NCI-H748 treated with DMSO at 0.1 percent for 48 hours (cell line): ENCODE measurements around the gene SPATA6L.

ENCODE experiments used
- DNase-seq: peaks from one replicate; lab custom pipeline; 2025; lab: John Stamatoyannopoulos, UW

Gene SPATA6L, protein sequence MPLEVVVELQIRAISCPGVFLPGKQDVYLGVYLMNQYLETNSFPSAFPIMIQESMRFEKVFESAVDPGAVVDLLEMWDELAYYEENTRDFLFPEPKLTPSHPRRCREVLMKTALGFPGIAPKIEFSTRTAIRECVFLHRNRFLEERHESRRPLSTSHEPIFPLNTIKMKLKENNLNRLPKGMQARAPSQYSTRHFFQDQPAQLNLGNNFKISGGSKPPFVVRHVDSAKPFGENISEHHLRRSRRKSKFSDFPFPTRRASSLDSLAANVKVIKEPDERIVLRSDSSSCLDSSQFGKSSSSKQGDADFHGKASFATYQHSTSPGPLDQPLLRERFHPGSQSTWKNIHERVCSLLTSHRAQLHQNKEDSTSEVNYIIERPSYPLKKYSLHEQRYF

DNA sequence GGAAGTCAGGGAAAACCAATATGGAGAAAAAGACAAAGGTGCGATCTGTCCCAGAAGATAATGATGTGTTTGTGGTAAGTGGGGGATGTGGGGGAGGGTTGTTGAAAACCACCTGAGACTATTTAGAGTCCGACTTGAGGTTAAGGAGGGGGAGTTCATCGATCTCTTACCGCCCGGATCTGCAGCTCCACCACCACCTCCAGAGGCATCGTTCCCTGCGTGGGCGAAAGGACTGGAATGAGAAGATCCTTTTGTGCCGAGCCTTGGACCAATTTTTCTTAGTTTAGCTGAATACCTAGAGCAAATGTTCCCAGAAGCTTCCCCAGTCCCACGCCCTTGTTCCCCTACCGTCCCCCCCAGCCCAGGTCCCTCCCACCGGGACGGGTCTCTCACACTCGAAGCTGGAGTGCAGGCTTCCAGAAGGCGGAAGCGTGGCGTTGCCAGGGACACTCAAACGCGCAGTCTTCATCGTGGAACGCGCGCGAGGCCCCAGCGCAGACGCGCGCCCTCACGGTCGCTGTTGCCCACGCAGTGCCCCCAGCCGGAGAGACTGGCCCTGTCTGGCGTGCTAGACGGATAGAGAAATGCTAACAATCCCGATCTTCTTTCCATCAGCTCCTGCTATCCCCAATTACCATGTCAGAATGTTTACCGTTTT is at the start of gene SPATA6L:
TSS of gene SPATA6L (minus strand) at position 439 of the 658 bp plus-strand sequence. CDS start at position 209, 230 bp downstream.
- peak; percentile 61 for DNase-seq

- DNase-seq = no peak
Observed at GRCh38 chr9:4714266-4715016, 48.2 kb upstream of the SPATA6L start.

DNA sequence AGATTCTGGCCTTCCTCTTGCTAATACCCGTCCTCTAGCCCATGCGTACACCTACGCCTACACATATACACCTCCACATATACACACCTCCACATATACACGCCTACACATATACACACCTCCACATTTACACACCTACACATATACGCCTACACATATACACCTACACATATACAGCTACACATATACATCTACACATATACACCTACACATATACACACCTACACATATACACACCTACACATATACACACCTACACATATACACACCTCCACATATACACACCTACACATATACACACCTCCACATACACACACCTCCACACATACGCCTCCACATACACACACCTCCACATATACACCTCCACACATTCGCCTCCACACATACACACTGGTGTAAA is 47.6 kb upstream of the SPATA6L start:
- DNase-seq = no peak

GRCh38 chr9:4709380-4709779 is 43.1 kb upstream of the SPATA6L start:
- no peak for DNase-seq

DNA sequence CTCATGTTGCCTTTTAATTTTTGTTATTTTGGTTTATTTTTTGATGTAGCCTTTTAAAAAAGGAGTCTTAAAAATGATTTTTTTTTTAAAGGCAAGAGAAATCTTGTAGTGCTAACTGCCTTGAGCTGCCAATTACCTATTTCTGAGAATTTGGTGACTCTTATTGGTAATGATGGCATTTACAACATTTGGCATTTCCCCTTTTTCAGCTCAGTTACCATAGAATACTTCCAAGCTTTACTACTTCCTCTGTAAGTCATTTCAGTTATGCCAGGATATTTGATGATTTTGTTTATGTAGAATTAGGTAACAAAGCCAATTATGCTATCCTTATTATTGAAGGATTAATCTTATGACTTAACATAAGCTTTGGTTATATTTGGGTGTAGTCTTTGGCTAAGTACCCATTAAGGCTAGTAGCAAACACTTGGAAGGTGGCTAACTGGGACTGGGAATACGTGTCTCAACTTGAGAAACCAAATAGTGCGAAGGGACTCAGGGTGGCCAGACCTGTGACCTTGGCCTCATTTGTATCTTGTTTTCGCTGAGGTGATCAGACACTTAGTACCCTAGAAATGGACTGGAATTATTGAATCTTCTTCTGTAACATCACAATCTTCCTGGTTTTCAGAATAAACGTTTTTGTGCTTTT is 40.8 kb upstream of the SPATA6L start:
- no peak for DNase-seq

- no peak for DNase-seq
Observed at GRCh38 chr9:4706021-4706420, 39.7 kb upstream of the SPATA6L start.

- DNase-seq = no peak
Observed at GRCh38 chr9:4704129-4704528, 37.8 kb upstream of the SPATA6L start.

- DNase-seq = no peak
Observed at GRCh38 chr9:4701526-4701925, 35.2 kb upstream of the SPATA6L start.

DNA sequence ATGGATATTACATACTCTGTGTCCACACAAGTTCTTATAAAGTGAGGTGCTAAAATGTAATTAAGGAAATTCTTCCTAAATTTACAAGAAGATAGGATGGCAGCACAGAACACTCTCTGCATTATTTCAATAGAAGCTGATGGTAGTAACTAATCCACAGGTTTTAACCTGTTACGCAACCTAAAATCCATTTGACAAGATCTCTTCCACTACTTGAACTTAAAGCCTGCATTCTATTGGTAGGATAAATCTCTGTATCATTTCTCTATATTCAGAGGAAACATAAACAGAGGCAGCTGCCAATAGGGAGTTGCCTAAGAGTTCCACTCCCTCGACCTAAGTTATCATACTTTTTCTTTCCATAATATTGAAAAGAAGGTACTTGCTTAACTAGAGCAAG is 34.7 kb upstream of the SPATA6L start:
- DNase-seq = no peak

GRCh38 chr9:4700091-4700490 is 33.8 kb upstream of the SPATA6L start:
- DNase-seq = no peak

DNA sequence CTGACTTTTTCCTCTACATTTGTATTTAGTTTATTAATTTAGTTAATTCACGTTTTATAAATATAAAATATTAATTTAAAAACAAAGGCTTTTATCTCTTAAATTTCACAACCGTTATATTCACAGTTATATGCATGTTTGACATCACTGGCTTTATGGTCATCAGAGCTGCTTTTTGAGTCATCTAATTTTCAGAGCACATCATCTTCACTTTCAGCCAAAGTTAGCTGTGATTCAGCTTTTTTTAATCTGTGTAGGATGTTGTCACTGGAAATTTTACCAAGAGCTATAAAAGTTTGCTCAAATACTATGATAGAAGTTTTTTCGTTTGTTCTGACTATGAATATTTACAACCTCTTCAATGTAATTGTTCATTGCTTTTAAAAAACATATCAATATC is 25.5 kb upstream of the SPATA6L start:
- DNase-seq = no peak

GRCh38 chr9:4690144-4690543 is 23.9 kb upstream of the SPATA6L start:
- DNase-seq = no peak

DNA sequence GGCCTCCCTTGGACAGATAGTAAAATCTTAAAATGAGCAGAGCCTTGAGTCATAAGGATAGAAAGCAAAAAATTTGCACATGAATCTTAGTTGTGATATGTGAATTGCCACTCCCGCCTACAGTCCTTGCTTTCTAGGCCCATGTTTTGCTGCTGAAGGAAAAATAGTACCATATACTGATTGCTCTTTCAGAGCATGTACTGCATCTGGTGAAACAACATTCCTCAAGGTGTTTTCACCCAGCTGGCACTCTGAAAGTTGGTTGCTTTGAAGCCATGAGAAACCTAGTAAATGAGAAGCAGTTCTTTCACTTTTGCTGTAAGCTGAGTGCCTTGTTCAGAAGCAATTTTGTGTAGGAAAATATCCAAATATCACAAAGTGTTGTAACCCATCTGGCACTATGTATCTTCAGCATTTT is 23.4 kb upstream of the SPATA6L start:
- no peak for DNase-seq

- DNase-seq = no peak
Observed at GRCh38 chr9:4689021-4689420, 22.7 kb upstream of the SPATA6L start.

- no peak for DNase-seq
Observed at GRCh38 chr9:4686584-4686983, 20.3 kb upstream of the SPATA6L start.

DNA sequence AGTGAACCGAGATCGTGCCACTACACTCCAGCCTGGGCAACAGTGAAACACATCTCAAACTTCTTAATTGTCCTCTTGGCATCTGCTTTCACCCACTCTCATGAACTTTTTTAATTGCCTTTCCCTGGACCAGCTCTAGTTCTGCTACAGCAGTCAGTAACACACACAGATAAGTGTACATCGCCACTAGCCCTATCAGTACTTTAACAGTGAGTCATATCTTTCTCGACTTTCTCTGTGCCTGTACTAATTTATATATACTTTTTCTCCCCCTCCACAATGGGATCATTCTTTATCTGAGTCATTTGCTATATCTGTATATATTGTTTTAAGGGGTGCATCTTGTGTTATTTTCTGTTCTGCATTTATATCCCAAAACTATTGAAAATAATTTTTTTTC is 19.8 kb upstream of the SPATA6L start:
- no peak for DNase-seq

GRCh38 chr9:4684820-4685219 is 18.5 kb upstream of the SPATA6L start:
- DNase-seq = no peak

GRCh38 chr9:4680750-4681149 is 14.5 kb upstream of the SPATA6L start:
- DNase-seq = no peak

- no peak for DNase-seq
Observed at GRCh38 chr9:4680173-4680525, 13.9 kb upstream of the SPATA6L start.

DNA sequence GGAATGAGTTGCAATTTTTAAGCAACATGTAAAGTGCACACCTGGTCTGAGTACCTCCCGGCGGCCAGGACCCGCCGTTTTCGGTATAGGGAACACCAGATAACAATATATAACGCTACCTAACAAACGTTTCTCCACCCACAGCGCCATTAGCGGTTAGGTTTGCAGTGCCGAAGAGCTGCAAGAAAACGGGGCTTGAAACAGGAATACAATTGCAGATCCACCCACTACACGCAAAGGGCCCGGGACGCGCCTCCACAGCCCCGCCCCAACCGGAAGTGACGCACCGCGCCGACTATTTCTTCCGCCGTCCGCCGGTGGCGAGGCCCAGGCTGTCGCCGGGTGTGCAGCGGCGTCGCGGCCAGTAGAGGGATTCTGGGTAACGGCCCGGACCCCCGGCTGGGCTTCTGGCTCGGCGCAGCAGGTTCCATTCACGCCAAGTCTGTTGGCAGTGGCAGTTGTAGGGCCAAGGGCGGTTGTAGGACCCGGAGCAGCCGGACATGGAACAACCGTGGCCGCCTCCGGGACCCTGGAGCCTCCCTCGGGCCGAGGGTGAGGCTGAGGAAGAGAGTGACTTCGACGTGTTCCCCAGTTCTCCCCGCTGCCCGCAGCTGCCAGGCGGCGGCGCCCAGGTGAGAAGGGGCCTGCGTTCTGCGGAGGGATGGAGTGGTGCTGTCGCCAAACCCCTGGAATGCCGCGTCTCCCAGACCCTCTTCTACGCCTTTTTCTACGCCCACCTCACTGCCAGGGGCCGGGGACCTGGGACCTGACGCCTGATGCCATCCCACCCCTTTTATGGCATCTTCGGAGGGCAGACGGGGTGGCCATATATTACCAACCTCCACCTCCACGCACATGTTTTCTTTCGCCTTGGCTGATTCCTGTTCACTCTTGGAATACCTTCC is 13.2 kb upstream of the SPATA6L start, which contains the start of gene CDC37L1:
TSS of gene CDC37L1 (plus strand) at position 302 of the 905 bp plus-strand sequence. CDS start at position 501, 199 bp downstream.
- peak; percentile 94 for DNase-seq

- DNase-seq = peak; percentile 27
Observed at GRCh38 chr9:4678679-4679267, 12.5 kb upstream of the SPATA6L start.
